H4 (cell line): ENCODE measurements around the gene GPR137B. TPM values are rescaled to one million over a fixed set of nuclear protein-coding genes. Genes with fewer than 3 reads are reported as not detected.

Experiments
- DNase-seq: peaks from one replicate; pipeline ENCODE4 v3.0.0-alpha.2; 2015; ENCODE audit warnings: low spot score
- total RNA-seq: library from RNA; depleted of rRNA; stranded (reverse); fragments of >200 nt; shearing (Covaris generic); gene quantifications from 2 replicates; pipeline ENCODE4 v1.2.3, GENCODE V29; 2014; rRNA removed

Gene GPR137B, protein sequence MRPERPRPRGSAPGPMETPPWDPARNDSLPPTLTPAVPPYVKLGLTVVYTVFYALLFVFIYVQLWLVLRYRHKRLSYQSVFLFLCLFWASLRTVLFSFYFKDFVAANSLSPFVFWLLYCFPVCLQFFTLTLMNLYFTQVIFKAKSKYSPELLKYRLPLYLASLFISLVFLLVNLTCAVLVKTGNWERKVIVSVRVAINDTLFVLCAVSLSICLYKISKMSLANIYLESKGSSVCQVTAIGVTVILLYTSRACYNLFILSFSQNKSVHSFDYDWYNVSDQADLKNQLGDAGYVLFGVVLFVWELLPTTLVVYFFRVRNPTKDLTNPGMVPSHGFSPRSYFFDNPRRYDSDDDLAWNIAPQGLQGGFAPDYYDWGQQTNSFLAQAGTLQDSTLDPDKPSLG
- 7.9 and 11.4 TPM in 2 replicates for total RNA-seq

DNA sequence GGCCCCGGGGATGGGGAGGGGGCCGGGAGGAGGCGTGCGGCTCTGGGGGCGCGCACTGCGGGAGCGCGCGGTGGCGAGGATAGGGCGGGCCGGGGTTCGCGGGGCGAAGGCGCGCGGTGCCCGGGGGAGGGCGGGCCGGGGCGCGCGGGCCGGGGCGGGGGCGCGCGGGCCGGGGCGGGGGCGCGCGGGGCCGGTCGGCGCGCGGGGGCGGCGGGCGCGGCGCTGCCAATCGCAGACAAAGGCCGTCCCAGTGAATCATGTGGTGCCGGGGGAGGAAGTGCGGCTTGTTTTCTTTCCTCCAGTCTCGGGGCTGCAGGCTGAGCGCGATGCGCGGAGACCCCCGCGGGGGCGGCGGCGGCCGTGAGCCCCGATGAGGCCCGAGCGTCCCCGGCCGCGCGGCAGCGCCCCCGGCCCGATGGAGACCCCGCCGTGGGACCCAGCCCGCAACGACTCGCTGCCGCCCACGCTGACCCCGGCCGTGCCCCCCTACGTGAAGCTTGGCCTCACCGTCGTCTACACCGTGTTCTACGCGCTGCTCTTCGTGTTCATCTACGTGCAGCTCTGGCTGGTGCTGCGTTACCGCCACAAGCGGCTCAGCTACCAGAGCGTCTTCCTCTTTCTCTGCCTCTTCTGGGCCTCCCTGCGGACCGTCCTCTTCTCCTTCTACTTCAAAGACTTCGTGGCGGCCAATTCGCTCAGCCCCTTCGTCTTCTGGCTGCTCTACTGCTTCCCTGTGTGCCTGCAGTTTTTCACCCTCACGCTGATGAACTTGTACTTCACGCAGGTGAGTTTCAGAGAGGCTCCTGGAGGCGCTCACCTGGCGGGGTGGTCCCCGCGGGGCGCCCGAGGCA lies at the start of gene GPR137B:
Gene GPR137B, plus strand, starts transcription at position 287 of the 851 bp plus-strand sequence. Its CDS starts 84 bp downstream, at position 371.
- no peak for DNase-seq

DNA sequence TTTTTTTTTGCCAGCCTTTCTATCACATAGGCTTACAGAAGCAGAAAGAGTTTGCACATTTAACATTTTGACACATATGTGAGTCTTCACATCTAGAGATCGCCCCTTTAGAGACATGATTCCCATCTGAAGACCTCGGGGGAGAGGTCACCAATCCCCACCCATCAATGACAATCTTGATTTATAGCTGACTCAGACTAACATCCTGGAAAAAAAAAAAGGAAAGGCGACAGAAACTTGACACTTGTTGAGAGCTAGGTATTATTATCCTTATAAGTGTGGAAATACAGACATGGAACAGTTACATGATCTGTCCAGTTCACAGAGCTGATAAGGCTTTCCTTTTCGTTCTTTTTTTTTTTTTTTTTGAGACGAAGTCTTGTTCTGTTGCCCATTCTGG lies 49.4 kb upstream of the GPR137B start:
- no peak for DNase-seq

DNA sequence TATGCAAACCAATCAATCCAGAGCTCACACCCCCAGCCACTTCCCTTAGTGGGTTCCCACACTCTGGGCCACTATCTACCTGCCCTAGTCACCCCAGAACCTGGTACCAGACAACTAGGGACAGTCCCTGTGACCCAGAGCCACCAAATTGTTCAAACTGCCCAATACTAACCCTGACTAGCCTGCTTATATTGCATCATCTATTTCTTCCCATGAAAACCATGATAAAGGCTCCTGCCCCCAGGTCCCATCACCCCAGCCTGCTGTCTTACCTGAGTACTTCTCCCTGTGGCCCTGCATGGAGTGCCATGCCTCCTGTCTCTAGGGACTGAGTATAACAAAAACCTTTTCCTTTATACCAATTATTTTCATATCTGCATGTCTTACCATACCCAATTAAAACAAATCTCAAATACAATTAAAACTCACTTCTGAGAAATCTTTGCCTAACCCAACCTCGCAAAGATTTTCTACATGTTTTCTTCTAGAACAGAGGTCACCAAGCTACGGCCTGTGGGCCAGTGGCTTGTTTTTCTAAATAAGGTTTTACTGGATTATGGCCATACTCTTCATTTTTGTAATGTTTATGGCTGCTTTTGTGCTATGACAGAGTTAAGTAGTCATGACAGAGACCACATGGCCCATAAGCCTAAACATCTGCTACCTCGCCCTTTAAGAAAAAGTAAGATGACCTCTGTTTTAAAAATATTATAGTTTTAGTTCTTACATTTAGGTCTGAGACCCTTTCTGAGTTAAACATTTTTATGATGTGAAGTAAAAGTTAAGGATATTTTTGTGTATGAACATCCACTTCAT lies 46.4 kb upstream of the GPR137B start:
- DNase-seq, result no peak

DNA sequence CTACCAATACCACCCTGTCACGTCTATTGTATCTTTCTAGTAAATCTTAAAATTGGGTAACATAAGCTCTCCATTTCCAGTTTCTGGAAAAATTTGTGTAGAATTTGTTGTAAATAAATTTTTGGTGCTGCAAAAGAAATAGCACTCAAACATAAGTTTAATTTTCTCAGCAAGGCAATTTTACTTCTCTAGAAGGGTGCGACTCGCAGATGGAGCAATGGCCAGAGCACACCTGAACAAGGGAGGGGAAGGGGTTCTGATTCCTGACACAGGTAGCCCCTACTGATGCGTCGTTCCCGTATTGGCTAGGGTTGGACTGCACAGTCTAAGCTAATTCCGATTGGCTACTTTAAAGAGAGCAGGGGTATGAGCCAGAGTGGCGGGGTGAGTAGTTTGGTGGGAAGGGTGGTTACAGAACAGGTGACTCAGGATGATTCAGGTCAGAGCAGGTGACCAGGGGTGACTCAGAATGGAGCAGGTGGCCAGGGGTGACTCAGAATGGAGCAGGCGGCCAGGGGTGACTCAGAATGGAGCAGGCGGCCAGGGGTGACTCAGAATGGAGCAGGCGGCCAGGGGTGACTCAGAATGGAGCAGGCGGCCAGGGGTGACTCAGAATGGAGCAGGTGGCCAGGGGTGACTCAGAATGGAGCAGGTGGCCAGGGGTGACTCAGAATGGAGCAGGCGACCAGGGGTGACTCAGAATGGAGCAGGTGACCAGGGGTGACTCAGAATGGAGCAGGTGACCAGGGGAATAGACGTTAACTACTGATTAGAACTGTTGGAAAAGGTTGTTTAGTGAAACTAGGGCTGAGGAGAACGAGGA lies 45.5 kb upstream of the GPR137B start:
- DNase-seq, result peak; percentile 79

DNA sequence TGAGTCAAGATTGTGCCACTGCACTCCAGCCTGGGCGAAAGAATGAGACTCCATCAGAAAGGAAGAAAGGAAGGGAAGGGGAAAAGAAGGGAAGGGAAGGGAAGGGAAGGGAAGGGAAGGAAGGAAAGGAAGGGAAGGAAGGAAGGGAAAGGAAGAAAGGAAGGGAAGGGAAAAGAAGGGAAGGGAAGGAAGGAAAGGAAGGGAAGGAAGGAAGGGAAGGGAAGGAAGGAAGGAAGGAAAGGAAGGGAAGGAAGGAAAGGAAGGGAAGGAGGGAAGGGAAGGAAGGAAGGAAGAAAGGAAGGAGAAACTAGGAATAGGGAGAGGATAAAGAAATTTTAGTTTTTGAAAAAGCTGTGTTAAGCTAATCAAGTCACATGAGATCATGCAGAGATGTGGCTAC lies 44.1 kb upstream of the GPR137B start:
- no peak for DNase-seq

DNA sequence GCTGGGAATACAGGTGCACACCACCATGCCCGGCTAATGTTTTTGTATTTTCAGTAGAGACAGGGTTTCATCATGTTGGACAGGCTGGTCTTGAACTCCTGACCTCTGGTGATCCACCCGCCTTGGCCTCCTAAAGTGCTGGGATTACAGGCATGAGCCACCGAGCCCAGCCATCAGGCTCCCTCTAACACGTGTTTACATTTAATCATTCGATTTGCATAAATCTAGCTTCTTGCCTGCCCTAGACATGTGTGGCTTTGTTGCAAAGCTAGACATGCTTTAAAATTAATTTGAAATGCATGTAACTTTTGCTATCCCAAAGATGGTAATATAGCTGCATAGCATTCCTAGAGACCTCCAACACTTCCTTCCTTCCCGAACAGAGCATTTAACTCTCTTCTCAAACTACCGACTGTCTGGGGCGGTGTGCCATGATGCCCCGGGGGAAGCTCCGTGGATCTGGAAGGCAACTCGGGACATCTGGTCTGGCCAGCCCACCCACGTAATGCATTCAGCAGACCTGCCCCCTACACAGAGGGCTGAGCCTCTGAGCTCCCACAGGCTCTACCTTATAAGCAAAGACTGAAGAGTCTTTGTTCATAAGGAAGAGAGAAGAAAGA lies 42.9 kb upstream of the GPR137B start:
- DNase-seq, result no peak

DNA sequence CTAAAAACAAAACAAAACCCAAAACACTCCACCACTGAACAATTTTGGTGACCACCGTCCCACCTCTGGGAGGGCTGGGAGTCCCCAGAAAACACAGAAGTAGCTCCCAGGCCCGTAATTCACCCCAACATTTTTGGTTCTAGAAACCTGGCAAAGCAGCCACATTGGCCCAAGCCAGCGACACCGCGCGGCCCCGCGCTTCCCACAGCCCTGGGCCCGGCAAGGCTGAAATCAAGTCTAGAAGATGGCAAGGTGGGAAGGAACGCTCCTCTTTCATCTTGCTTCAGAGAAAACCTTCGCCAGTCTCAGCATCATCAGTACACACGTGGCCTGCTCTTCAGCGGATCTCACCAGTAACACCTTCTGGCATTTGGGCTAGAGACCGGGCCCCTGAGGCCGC lies 41.5 kb upstream of the GPR137B start:
- DNase-seq, result no peak

DNA sequence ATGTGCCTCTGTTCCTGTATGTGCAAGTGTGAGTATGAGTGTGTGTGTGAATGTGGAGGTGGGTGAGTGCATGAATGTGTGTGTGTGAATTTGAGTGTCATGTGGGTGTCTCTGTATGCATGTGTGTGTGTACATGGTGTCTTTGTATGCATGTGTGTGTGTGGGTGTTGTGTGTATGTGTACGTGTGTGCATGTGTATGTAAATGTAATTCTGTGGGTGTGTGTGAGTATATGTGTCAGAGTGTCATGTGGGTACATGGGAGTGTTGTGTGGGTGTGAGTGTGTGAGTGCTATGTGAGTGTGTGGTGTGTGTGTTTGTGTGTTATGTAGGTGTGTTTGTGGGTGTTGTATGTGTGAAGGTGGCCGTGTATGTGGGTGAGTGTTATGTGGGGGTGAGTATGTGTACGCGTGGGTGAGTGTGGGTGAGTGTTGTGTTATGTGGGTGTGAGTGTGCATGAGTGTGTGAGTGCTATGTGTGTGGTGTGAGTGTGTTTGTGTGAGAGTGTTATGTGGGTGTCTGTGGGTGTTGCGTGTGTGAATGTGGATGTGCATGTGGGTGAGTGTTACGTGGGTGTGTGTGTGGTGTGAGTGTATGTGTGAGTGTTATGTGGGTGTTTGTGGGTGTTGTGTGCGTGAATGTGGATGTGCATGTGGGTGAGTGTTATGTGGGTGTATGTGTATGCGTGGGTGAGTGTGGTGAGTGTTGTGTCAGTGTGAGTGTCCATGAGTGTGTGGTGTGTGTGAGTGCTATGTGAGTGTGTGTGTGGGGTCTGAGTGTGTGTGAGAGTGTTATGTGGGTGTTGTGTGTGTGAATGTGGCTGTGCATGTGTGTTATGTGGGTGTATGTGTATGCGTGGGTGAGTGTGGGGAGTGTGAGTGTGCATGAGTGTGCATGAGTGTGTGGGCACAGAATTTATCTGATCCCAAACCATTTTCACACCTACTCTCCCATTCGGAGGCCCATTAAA lies 40.8 kb upstream of the GPR137B start:
- no peak for DNase-seq

DNA sequence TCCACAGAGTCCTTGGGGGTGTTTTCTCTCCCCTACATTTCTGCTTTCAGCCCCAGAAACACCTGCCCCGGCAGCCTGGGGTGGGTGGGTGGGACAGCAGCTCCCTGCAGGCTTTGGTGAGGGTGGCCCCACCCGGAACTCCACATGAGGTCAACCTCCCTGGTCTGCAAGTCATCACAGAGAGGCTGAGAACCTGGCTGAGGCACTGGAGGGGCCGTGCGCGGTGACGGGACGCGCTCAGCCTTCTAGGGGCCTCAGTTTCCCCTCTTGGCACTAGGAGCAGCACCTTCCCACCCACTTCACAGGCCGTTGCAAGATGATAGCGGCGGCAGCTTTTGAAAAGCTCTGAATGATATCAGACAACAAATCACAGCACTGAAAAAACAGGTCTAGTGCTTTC lies 39.7 kb upstream of the GPR137B start:
- DNase-seq, result no peak

DNA sequence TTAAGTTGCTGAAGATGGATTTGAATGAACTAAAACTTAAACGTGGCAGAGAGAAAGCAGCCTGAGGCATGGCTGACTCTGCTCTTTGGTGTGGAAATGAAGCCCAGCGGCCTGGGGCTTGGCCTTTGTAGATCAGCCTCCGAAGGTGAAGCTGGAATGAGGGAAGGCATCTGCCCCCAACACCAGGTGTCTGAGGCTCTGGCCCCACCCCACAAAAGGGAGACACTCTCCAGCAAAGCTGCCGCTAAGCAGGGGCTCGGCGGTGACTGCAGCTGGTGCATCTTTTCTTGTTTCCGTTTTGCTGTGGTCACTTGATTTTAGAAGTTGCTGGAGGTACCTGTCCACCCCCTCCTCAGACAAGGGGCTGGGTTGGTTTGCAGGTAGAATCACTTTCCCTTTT lies 39.3 kb upstream of the GPR137B start:
- no peak for DNase-seq

DNA sequence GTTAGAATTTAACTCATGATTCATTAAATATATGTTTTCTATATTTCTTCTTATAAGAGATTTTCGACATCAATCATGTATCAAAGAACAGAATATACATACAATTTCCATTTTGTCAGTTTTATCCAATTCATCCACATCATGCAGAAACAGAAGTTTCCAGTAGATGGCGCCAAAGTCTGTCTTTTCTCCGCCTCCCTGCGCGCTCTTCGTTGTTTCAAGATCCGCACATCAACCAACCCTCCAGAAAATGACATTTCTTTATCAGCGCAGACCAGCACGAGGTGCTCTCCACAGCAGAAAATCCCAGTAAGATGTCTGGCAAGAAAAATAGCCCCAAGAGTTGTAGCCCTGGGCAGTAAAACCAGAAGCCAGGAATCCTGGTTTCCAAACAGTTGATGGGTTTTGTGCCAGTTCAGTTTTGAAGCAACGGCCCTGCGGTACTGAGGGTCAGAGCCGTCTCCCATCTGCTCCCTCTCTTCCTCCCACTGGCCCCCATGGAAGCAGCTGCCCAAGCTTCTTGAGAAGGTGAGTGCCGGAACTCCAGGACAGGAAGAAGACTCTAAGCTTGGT lies 38.6 kb upstream of the GPR137B start:
- peak; percentile 38 for DNase-seq

DNA sequence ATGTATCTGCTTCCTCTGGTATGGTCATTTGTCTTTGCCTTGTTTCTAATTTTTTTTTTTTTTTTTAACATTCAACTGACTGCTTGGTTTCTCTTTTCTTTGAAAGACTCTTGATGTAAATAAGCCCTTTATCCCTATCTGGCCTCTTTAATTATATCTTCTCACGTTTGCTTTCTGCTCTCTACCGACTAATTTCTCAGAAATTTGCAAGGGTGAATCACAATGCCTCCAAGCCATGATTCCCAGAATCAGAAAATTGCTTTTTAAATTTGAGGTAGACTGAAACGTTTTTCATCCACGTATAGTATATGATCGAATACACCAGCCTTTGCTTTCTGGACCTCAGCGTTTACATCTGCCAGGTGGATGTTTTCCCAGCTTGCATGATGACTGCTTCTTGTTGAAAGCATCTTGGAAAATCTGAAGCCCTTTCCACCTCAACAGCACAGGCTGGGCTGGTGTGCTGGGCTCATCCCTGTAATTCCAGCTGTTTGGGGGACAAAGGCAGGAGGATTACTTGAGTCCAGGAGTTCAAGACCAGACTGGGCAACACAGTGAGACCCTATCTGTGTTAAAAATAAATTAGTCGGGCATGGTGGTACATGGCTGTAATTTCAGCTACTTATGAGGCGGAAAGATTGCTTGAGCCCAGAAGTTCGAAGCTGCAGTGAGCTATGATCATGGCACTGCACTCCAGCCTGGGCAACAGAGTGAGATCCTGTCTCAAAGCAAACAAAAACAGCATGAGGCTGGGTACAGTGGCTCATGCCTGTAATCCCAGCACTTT lies 35.0 kb upstream of the GPR137B start:
- no peak for DNase-seq

DNA sequence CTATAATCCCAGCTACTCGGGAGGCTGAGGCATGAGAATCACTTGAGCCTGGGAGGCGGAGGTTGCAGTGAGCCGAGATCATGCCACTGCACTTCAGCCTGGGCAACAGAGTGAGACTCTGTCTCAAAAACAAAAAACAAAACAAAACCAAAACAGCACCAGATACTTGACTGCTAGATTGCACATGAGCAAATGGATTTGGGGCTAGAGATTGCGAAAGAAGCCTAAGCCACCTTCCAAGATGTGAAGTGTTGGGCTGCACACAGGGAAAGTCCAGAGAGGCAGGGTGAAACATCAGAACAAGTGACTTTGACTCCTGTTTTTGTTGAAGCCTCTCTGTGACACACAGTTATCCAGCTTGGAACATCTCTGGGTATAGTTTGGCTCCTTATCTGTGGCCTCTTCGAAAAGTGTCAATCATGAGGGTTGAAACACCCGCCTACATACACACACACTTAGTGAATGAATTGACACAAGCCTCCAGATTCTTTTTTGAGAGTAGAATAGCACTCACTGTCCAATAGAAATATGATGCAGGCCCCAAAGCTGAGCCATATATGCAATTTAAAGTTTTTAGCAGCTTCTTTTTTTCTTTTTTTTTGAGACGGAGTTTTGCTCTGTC lies 34.2 kb upstream of the GPR137B start:
- no peak for DNase-seq

DNA sequence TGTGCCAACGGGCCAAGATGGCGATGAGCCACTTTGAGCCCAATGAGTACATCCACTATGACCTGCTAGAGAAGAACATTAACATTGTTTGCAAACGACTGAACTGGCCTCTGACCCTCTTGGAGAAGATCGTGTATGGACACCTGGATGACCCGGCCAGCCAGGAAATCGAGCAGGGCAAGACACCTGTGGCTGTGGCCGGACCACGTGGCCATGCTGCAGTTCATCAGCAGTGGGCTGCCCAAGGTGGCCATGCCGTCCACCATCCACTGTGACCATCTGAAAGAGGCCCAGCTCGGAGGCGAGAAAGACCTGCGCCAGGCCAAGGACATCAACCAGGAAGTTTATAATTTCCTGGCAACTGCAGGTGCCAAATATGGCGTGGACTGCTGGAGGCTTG lies 32.2 kb upstream of the GPR137B start:
- DNase-seq, result no peak

DNA sequence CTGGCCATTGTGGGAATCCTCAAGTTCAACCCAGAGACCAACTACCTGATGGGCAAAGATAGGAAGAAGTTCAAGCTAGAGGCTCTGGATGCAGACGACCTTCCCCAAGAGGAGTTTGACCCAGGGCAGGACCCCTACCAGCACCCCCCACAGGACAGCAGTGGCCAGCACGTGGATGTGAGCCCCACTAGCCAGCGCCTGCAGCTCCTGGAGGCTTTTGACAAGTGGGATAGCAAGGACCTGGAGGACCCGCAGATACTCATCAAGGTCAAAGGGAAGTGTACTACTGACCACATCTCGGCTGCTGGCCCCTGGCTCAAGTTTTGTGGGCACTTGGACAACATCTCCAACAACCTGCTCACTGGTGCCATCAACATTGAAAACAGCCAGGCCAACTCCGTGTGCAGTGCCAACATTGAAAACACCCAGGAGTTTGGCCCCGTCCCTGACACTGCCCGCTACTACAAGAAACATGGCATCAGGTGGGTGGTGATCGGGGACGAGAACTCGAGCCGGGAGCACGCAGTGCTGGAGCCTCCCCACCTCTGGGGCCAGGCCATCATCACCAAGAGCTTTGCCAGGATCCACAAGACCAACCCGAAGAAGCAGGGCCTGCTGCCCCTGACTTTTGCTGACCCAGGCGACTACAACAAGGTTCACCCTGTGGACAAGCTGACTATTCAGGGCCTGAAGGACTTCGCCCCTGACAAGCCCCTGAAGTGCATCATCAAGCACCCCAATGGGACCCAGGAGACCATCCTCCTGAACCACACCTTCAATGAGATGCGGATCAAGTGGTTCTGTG lies 30.6 kb upstream of the GPR137B start:
- no peak for DNase-seq

DNA sequence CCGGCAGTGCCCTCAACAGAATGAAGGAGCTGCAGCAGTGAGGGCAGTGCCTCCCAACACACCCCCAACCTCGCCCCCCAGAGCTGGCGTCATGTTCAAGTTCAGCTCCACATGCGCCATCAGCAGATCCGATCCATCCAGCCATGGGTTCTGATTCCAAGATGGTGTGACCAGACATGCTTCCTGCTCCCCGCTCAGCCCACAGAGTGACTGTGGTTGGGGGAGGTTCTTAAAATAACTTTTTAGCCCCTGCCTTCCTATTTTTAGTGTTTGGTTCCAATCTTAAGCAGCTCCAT lies 30.1 kb upstream of the GPR137B start:
- no peak for DNase-seq

DNA sequence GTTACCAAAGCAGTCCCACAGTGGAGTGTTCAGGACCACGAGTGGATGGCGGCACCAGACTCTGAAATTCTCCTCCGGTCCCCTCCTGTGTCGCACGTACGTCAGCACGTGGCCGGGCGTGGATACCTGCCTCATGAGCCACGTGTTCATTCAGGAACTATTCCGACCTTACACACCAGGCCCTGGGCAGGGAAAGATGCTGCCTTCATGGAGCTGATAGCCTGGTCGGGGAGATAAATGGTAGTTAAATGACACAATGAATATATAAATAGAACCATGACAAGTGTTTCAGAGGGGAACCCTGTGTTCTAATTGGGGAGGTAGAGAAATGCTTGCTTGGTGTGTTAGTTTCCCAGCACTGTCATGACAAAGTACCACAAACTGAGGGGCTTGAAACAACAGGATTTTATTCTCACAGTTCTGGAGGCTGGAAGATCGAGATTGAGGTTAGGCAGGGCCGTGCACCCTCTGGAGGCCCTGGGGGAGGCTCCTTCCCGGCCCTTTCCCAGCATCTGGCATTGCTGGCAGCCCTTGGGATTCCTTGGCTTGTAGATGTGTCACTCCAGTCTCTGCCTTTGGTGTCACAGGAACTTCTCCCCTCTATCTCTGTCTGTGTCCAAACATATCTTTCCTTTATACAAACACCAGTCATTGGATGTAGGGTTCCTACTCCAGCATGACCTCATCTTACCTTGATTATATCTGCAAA lies 28.9 kb upstream of the GPR137B start:
- DNase-seq, result no peak
